ENCODE measurements around the gene KCTD19. TPM values are rescaled to one million over a fixed set of nuclear protein-coding genes. Genes with fewer than 3 reads are reported as not detected.

KCTD19 gene
- total RNA-seq, 1 experiment from 2014 or later = not detected

Other genes with a start within 250 kb of the KCTD19 start
- 16.8 and 30.7 TPM in 2 replicates for gene PHAF1, start 216.8 kb downstream of the KCTD19 start, total RNA-seq (2014; rRNA removed; shearing (Covaris generic); ENCODE audit: low replicate concordance)
- 1.4 and 1.8 TPM in 2 replicates for gene B3GNT9, start 175.7 kb downstream of the KCTD19 start, total RNA-seq (2014; rRNA removed; shearing (Covaris generic); ENCODE audit: low replicate concordance)
- gene TRADD, start 166.8 kb downstream of the KCTD19 start, total RNA-seq (2014; rRNA removed; shearing (Covaris generic); ENCODE audit: low replicate concordance) = 11.4 and 14.7 TPM in 2 replicates
- 2.6 and 14.6 TPM in 2 replicates for gene FBXL8, start 166.8 kb downstream of the KCTD19 start, total RNA-seq (2014; rRNA removed; shearing (Covaris generic); ENCODE audit: low replicate concordance)
- gene HSF4, start 162.0 kb downstream of the KCTD19 start, total RNA-seq (2014; rRNA removed; shearing (Covaris generic); ENCODE audit: low replicate concordance) = 12.4 and 15.2 TPM in 2 replicates
- gene NOL3, start 156.2 kb downstream of the KCTD19 start, total RNA-seq (2014; rRNA removed; shearing (Covaris generic); ENCODE audit: low replicate concordance) = 0.15 and 1.8 TPM in 2 replicates
- 6.8 and 16.9 TPM in 2 replicates for gene MATCAP1, start 142.8 kb downstream of the KCTD19 start, total RNA-seq (2014; rRNA removed; shearing (Covaris generic); ENCODE audit: low replicate concordance)
- gene EXOC3L1, start 136.6 kb downstream of the KCTD19 start, total RNA-seq (2014; rRNA removed; shearing (Covaris generic); ENCODE audit: low replicate concordance) = not detected in 2 replicates
- gene E2F4, start 134.6 kb downstream of the KCTD19 start, total RNA-seq (2014; rRNA removed; shearing (Covaris generic); ENCODE audit: low replicate concordance) = 109 and 171 TPM in 2 replicates
- gene ELMO3, start 127.6 kb downstream of the KCTD19 start, total RNA-seq (2014; rRNA removed; shearing (Covaris generic); ENCODE audit: low replicate concordance) = 0.82 and 5.6 TPM in 2 replicates
- gene TMEM208, start 99.6 kb downstream of the KCTD19 start, total RNA-seq (2014; rRNA removed; shearing (Covaris generic); ENCODE audit: low replicate concordance) = 19.5 and 38.9 TPM in 2 replicates
- gene FHOD1, start 79.3 kb downstream of the KCTD19 start, total RNA-seq (2014; rRNA removed; shearing (Covaris generic); ENCODE audit: low replicate concordance) = 29.1 and 33.1 TPM in 2 replicates
- 4.9 and 6.1 TPM in 2 replicates for gene SLC9A5, start 77.8 kb downstream of the KCTD19 start, total RNA-seq (2014; rRNA removed; shearing (Covaris generic); ENCODE audit: low replicate concordance)
- gene PLEKHG4, start 47.2 kb downstream of the KCTD19 start, total RNA-seq (2014; rRNA removed; shearing (Covaris generic); ENCODE audit: low replicate concordance) = 0.36 and 0.86 TPM in 2 replicates
- gene LRRC36, start 74 bp upstream of the KCTD19 start, total RNA-seq (2014; rRNA removed; shearing (Covaris generic); ENCODE audit: low replicate concordance) = not detected in 2 replicates
- not detected in 2 replicates for gene TPPP3, start 66.8 kb upstream of the KCTD19 start, total RNA-seq (2014; rRNA removed; shearing (Covaris generic); ENCODE audit: low replicate concordance)
- 0.11 TPM in 1 of 2 replicates, not detected in the other for gene ZDHHC1, start 89.7 kb upstream of the KCTD19 start, total RNA-seq (2014; rRNA removed; shearing (Covaris generic); ENCODE audit: low replicate concordance)
- not detected in 2 replicates for gene HSD11B2, start 104.4 kb upstream of the KCTD19 start, total RNA-seq (2014; rRNA removed; shearing (Covaris generic); ENCODE audit: low replicate concordance)
- 63.8 and 83.4 TPM in 2 replicates for gene ATP6V0D1, start 154.4 kb upstream of the KCTD19 start, total RNA-seq (2014; rRNA removed; shearing (Covaris generic); ENCODE audit: low replicate concordance)
- not detected in 2 replicates for gene AGRP, start 156.8 kb upstream of the KCTD19 start, total RNA-seq (2014; rRNA removed; shearing (Covaris generic); ENCODE audit: low replicate concordance)
- 1.3 and 2.9 TPM in 2 replicates for gene RIPOR1, start 202.1 kb upstream of the KCTD19 start, total RNA-seq (2014; rRNA removed; shearing (Covaris generic); ENCODE audit: low replicate concordance)
- 29.5 and 36.0 TPM in 2 replicates for gene CTCF, start 235.8 kb upstream of the KCTD19 start, total RNA-seq (2014; rRNA removed; shearing (Covaris generic); ENCODE audit: low replicate concordance)

All from Karpas-422 (cell line).